ENCODE measurements around the gene VPS35L.

GRCh38 chr16:19722269-19722952 is 166.9 kb downstream of the VPS35L start:
- TF ChIP-seq EZH2 (IDR thresholded peaks at IDR 0.05; ENCODE audit: low read depth, unreplicated experiment) (no peak), CTCF (conservative IDR thresholded peaks at IDR 0.05; ENCODE audit: low read depth in 2 of 2) (no peak), ZNF462 (CRISPR knock-in tag; IDR thresholded peaks at IDR 0.05) (no peak), POLR2AphosphoS5 (IDR thresholded peaks at IDR 0.05; ENCODE audit: low read depth) (no peak), EZH2phosphoT487 (IDR thresholded peaks at IDR 0.05; ENCODE audit: unreplicated experiment) (no peak), ETS1 (IDR thresholded peaks at IDR 0.05) (no peak)
